COLO829 (cell line): ENCODE data around the gene CELF2.
"Not testable (repeated sequence)": the region's sequence is repeated elsewhere in the genome, so short reads cannot be mapped to it uniquely, and the experiment has no call there.

Source experiments
- DNase-seq: peaks from one replicate; pipeline ENCODE4 v3.0.0; 2012; ENCODE audit warnings: low spot score

Gene CELF2

DNA sequence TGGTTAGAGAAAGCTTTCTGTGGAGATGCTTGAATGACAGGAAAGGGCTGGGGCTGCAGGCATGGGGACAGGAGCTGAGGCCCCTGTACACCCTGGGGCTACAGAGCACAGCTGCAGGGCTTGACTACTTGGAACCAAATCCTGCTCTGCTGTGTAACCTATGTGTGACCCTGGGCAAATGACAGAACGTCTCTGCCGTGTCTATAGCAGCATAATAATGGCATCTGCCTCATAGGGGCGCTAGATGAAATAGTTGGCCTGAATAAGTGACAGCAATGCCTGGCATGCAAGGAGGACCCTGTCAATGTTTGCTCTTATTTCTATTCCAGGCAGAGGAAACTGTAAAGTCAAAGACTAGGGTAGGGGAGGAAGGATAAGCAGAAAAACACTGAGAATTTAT is 339.8 kb downstream of the CELF2 start:
- DNase-seq = no peak

- no peak for DNase-seq
Observed at GRCh38 chr10:11358011-11358410, 340.3 kb downstream of the CELF2 start.

DNA sequence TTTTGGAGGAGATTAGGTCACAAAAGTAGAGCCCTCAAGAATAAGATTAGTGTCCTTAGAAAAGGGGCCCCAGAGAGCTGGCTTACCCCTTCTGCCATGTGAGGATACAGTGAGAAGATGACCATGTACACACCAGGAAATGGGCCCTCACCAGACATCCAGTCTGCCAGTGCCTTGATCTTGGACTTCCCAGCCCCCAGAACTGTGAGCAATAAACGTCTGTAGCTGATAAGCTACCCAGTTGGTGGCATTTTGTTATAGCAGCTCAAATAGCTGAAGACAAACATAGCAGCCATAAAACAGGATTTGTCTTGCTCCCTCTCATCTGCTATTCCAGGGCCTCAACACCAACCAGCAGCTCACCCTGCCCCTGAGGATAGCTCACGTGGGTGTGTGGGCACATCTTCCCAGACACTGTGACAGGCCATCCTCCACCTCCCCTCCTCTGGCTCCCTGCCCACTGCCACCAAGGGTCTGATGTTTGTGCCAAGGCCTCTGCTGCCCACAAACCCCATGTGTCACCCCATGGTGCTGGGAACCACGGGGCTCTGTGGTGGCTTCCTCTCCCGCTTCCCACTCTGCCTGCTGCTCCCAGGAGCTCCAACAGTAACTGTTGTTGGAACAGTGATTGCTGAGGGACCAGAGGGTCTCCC is 341.4 kb downstream of the CELF2 start:
- no peak for DNase-seq

- no peak for DNase-seq
Observed at GRCh38 chr10:11359869-11360268, 342.2 kb downstream of the CELF2 start.

- no peak for DNase-seq
Observed at GRCh38 chr10:11363497-11363896, 345.8 kb downstream of the CELF2 start.

GRCh38 chr10:11364241-11364640 is 346.6 kb downstream of the CELF2 start:
- DNase-seq = no peak

GRCh38 chr10:11366889-11367288 is 349.2 kb downstream of the CELF2 start:
- DNase-seq = not testable (repeated sequence)

DNA sequence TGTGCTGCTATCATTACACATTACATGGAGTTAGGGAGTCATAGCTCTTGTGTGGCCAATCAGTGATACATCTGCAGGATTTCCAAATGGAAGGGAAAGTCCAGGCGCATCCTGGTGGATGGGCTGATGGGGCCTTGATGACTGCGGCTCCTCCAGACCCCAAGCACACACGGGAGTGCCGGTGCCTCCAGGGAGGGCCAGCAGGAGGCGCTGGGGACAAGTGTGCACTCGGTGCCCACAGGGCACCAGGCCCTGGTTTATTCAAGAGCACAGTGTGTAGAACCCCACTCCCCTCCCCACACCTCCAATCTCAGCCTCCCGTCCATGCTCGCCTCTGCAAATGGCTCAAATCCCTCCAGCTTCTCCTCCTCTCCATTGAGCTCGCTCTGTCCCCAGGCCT is 349.8 kb downstream of the CELF2 start:
- DNase-seq = no peak

- DNase-seq = no peak
Observed at GRCh38 chr10:11373717-11374171, 356.1 kb downstream of the CELF2 start.

DNA sequence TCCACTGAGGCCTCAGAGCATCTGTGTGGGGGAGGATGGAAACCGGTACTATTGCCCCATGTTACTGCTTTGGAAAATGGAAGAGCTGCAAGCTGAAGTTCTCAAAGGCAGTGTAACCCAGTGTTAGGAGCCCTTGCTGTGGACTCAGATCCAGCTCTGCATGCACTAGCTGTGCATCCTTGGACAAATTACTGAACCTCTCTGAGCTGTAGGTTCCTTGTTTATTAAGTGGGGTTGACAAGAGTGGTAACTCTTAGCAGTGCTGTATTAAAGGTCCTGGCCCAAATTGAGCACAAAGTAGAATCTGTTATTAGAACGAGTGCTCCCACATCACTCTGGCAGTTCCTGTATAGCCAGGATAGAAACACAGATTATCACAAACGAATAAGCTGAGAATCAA is 359.6 kb downstream of the CELF2 start:
- DNase-seq = no peak

DNA sequence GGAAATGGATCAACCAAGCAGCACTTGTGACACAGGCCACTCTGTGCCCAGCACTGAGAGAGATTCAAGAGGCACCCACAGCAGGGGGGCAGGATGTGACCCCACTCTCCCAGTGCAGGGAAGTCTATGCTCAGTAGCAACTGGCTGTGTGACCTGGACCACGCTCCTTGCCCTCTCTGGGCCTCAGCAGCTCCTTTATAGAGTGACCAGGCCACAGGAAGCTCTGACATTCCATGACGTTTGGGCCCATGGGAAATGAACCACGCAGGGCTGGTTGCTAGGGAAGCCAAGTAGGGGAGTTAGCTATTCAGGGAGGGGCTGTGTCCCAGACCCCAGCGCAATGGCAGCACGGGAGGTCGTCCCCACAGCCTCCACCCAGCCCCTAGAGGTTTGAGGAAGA is 361.2 kb downstream of the CELF2 start:
- DNase-seq = no peak

- DNase-seq = no peak
Observed at GRCh38 chr10:11379771-11380170, 362.1 kb downstream of the CELF2 start.

- no peak for DNase-seq
Observed at GRCh38 chr10:11381023-11381422, 363.4 kb downstream of the CELF2 start.

DNA sequence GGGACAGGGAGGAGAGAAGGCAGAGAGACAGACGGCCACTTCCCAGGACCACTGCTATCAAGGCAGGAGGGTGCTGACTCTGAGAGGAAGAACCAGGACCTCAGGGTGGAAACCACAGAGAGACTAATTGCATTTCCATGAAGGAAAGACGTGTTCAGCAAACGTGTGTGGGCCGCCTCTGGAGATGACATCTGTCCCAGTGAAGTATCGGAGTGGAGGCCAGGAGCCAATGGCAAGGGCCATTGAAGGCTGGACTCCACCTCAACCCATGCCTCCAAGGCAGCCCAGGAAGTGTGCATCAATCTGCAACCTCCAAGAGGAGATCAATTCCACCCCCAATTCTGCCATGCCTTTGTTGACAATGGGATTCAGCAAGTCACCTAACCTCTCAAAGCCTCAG is 363.8 kb downstream of the CELF2 start:
- no peak for DNase-seq

GRCh38 chr10:11382187-11382586 is 364.5 kb downstream of the CELF2 start:
- no peak for DNase-seq

- no peak for DNase-seq
Observed at GRCh38 chr10:11386044-11386443, 368.4 kb downstream of the CELF2 start.
